Measurements from ENCODE around the gene TMEM127.

DNA sequence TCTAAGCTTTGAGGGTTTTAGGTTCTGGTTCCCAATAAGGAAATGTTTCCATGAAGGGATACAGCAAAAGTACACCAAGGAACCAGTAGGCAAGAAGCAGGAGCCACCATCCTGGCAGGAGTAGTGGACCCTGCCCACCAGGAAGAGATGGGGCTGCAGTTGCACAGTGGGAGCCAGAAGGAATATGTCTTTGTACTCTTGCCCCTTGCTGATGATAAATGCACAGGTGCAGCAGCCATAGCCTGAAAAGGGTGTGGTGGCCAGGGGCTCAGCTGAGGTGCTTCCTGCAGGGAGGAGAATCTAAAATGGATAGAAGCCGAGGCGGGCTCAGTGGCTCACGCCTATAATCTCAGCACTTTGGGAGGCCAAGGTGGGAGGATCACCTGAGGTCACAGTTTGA is 27.5 kb downstream of the TMEM127 start:
- TF ChIP-seq, protein P1, sequence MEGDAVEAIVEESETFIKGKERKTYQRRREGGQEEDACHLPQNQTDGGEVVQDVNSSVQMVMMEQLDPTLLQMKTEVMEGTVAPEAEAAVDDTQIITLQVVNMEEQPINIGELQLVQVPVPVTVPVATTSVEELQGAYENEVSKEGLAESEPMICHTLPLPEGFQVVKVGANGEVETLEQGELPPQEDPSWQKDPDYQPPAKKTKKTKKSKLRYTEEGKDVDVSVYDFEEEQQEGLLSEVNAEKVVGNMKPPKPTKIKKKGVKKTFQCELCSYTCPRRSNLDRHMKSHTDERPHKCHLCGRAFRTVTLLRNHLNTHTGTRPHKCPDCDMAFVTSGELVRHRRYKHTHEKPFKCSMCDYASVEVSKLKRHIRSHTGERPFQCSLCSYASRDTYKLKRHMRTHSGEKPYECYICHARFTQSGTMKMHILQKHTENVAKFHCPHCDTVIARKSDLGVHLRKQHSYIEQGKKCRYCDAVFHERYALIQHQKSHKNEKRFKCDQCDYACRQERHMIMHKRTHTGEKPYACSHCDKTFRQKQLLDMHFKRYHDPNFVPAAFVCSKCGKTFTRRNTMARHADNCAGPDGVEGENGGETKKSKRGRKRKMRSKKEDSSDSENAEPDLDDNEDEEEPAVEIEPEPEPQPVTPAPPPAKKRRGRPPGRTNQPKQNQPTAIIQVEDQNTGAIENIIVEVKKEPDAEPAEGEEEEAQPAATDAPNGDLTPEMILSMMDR (IDR thresholded peaks at IDR 0.05; ENCODE audit: poor library complexity) = no peak
- TF ChIP-seq EZH2phosphoT487 (IDR thresholded peaks at IDR 0.05; ENCODE audit: low read depth, severe bottlenecking, unreplicated experiment) = no peak
- TF ChIP-seq EZH2 (IDR thresholded peaks at IDR 0.05; ENCODE audit: borderline replicate concordance) = no peak

Data from hepatocyte (in vitro differentiated cells).